HFF-Myc (cell line): ENCODE measurements around the gene TTLL1.

ENCODE experiments used
- DNase-seq: peaks from one replicate; pipeline ENCODE4 v3.0.0-alpha.2; 2011; ENCODE audit warnings: low read depth; ENCODE audit errors: extremely low read depth
- H3K4me3 ChIP-seq: replicated peaks from 2 replicates; pipeline ENCODE4 v1.5.1; 2011; ENCODE audit warnings: low read depth, mild to moderate bottlenecking, control low read depth, low read length
- TF ChIP-seq, protein P1 (sequence below): IDR thresholded peaks from 2 replicates; pipeline ENCODE4 v1.5.1; 2012; ENCODE audit warnings: mild to moderate bottlenecking, low read depth, low read length, control low read depth; ENCODE audit errors: missing control alignments

Gene TTLL1

DNA sequence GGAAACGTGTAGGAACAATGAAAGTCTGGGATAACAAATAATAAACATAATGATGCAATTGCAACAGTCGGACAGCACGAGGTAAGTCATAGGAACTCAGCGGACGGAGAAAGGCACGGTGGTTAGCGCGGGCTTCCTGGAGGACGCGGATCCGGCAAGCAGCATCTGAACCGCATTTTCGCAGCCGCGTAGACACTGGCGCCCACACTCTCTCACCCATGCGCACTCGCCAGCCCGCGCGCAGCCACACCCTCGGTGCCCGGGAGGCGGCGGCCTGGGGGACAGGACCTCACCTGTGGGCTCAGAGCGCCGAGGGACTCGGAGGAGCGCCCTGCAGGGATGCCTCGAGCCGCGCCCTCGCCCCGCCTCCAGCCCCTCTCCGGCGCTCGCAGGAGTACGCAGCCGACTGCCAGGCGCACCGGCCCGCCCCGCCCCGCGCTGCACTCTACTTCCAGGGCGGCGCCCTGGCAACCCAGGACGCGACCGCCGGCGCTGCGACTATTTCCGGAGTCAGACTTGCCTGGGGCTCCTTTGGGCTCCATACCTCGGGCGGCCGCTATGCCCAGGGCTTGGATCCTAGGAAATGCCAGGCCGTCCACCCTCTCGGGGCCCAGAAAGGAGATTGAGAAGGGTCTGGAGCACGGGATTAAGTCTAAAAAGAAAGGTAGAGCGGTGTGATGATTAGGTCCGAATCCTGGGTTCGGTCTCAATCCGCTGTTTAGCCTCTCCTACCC, at the start of gene TTLL1:
TSS of gene TTLL1 (minus strand) at position 408 of the 734 bp plus-strand sequence. CDS start 13,805 bp downstream, outside the sequence.
- DNase-seq: peak; percentile 31
- TF ChIP-seq, protein P1, sequence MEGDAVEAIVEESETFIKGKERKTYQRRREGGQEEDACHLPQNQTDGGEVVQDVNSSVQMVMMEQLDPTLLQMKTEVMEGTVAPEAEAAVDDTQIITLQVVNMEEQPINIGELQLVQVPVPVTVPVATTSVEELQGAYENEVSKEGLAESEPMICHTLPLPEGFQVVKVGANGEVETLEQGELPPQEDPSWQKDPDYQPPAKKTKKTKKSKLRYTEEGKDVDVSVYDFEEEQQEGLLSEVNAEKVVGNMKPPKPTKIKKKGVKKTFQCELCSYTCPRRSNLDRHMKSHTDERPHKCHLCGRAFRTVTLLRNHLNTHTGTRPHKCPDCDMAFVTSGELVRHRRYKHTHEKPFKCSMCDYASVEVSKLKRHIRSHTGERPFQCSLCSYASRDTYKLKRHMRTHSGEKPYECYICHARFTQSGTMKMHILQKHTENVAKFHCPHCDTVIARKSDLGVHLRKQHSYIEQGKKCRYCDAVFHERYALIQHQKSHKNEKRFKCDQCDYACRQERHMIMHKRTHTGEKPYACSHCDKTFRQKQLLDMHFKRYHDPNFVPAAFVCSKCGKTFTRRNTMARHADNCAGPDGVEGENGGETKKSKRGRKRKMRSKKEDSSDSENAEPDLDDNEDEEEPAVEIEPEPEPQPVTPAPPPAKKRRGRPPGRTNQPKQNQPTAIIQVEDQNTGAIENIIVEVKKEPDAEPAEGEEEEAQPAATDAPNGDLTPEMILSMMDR: no peak
- H3K4me3 ChIP-seq: peak within 1 kb of the TSS; percentile 58

DNA sequence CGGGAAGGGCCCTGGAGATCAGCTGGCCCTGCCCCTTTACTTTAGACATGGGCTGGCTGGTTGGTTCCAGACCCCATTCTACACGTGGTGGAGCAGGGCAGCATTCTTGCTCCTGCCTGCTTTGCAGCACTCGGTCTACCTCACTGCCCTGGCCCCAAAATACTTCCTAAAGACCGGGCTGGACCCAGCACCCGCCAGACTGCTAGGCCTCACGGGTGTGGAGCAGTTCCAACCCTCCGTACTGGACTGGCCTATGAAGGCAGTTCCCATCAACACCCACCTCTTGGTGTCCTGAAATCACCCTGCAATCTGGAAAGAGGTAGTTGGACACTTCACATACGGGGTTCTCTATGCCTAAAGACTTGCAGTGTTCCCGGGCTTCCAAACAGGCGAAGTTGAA, 47.6 kb upstream of the TTLL1 start:
- TF ChIP-seq, protein P1: no peak
- DNase-seq: no peak
- H3K4me3 ChIP-seq: no peak overlapping the region

DNA sequence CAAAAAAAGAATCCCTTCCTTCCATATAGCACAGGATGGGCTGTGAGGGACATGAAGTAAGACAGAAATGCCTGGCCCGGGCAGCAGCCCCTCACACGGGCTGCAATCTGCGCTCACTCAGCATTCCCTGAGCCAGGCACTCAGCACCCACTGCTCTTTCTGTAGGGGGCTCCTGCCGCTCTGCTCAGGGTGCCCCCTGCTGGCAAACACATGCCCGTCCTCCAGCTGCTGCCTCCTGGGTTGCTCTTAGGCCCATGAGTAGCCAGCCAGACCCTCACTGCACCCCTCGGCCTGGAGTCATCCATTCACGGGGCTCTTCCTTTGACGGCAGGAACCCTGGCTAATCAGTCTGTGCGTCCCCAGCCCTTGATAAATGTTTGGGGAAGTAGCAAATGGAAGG, 47.1 kb upstream of the TTLL1 start:
- H3K4me3 ChIP-seq: no peak overlapping the region
- no peak for DNase-seq
- TF ChIP-seq, protein P1: peak; percentile 76

DNA sequence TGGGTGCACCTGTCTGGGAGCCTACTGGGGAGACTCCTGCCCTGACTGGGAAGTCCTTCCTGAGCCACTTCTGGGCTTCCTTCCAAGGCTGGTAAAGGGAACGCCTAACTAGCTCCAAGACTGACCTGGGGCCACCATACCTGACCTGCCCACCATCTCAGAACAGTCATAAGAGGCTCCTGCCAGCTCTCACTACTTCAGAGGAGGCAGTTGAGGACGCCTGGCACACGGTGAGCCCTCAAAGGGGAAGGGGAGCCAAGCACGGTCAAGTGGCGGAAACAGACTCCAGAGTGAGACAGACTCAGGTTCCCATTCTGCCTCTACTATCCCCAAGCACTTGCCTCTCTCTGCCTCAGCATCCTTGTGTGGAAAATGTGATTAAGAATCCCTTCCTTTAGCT, 46.4 kb upstream of the TTLL1 start:
- no peak overlapping the region for H3K4me3 ChIP-seq
- TF ChIP-seq, protein P1: no peak
- DNase-seq: no peak

DNA sequence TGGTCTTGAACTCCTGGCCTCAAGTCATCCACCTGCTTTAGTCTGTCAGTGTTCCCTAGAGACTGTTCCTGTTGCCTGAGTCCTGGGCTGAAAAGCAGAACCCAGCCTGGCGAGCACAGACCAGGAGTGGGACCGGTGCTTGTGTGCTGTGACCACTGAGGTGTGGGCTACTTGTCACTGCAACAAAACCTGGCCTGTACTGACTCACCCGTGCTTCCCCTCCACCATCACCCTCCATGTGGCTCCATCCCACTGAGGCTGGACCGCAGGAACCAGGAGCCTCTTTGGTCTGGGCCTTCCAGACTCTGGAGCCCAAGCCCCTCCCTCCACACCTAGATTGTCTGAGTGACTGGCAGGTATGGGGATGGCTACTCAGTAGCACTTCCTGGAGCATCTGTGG, 45.4 kb upstream of the TTLL1 start:
- TF ChIP-seq, protein P1: no peak
- DNase-seq: no peak
- no peak overlapping the region for H3K4me3 ChIP-seq

DNA sequence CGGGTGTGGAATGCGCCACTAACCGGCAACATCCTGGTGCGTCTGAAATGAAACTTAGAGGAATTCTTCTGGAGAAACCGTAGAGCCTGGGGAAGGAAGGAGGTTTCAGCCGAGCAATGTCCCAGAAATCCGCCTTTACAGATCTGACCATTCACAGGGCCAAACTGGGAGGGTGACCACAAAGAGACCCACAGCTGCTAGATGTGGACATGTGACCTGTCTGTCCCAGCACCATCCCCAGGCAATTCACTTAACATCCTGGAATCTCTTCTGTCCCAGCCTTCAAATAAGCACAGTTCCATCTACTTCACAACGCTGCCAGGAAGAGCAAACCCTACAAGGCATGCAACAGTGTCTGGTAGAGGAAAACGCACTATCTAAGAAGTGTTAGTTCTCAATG, 44.2 kb upstream of the TTLL1 start:
- DNase-seq: no peak
- no peak overlapping the region for H3K4me3 ChIP-seq
- TF ChIP-seq, protein P1: no peak
